Skeletal muscle tissue (tissue), 4 donors: Measurements from ENCODE around the gene MMAB. TPM values are rescaled to one million over a fixed set of nuclear protein-coding genes. Genes with fewer than 3 reads are reported as not detected.

Experiments used
- H3K27ac ChIP-seq: one replicate; pipeline ENCODE4 v1.7.0; 2013; ENCODE audit warnings: mild to moderate bottlenecking, low read depth, low read length, inconsistent platforms
- H3K27me3 ChIP-seq, 3 donors: one replicate each; pipeline ENCODE4 v1.7.0; 2013; ENCODE audit warnings: low read length in 3 of 3; ENCODE audit not compliant: control insufficient read depth in 3 of 3, insufficient read depth in 3 of 3
- H3K36me3 ChIP-seq, 3 donors: one replicate each; pipeline ENCODE4 v1.7.0; 2013; ENCODE audit warnings: low read length in 3 of 3; ENCODE audit not compliant: control insufficient read depth in 3 of 3, insufficient read depth in 3 of 3
- H3K4me1 ChIP-seq, 3 donors: one replicate each; pipeline ENCODE4 v1.7.0; 2013; ENCODE audit warnings: low read length in 3 of 3, mild to moderate bottlenecking in 3 of 3; ENCODE audit not compliant: control insufficient read depth in 3 of 3, insufficient read depth in 3 of 3
- H3K4me3 ChIP-seq, 3 donors: one replicate each; pipeline ENCODE4 v1.7.0; 2013; ENCODE audit warnings: low read length in 3 of 3
- H3K9ac ChIP-seq, 3 donors: one replicate each; pipeline ENCODE4 v1.7.0; 2013; ENCODE audit warnings: low read length in 3 of 3, mild to moderate bottlenecking in 3 of 3, moderate library complexity in 2 of 3, low read depth in 1 of 3
- H3K9me3 ChIP-seq, 3 donors: one replicate each; pipeline ENCODE4 v1.7.0; 2013; ENCODE audit warnings: low read length in 3 of 3; ENCODE audit not compliant: control insufficient read depth in 3 of 3
- total RNA-seq: library from RNA; depleted of rRNA; stranded (reverse); fragments of >200 nt; gene quantifications from one replicate; pipeline ENCODE4 v1.2.3, GENCODE V29; 2014
- donor health status: Osteomylitis.

Gene MMAB
- total RNA-seq, 1 donor from 2014 or later, result 18.3 TPM

- no peaks in the 10 kb centered on the region for H3K36me3 ChIP-seq
- peaks cover 34 to 40% (median 35%) of the 10 kb centered on the region in 3 donors for H3K27me3 ChIP-seq
Observed at GRCh38 chr12:109547286-109547685, 26.0 kb downstream of the MMAB start.

GRCh38 chr12:109545826-109546225 lies 27.5 kb downstream of the MMAB start:
- H3K27me3 ChIP-seq, result peaks cover 28 to 30% (median 29%) of the 10 kb centered on the region in 3 donors
- no peak overlapping the region for H3K9ac ChIP-seq
- H3K4me3 ChIP-seq, result no peak overlapping the region
- peaks cover 9 to 10% (median 9%) of the 10 kb centered on the region in 3 donors for H3K4me1 ChIP-seq
- no peaks in the 10 kb centered on the region for H3K9me3 ChIP-seq
- H3K27ac ChIP-seq, result no peak overlapping the region
- peaks cover 0 to under 1% (median 0%) of the 10 kb centered on the region in 3 donors for H3K36me3 ChIP-seq

More at GRCh38 chr12:109547286-109547685, 26.0 kb downstream of the MMAB start:
- Histone ChIP-seq H3K27ac (no peak overlapping the region), H3K9ac (no peak overlapping the region), H3K4me1 (peaks cover 9 to 10% (median 9%) of the 10 kb centered on the region in 3 donors), H3K4me3 (no peak overlapping the region), H3K9me3 (no peaks in the 10 kb centered on the region)

GRCh38 chr12:109544955-109545531 lies 28.3 kb downstream of the MMAB start:
- Histone ChIP-seq H3K27ac (no peak overlapping the region), H3K9ac (no peak overlapping the region), H3K27me3 (peaks cover 22 to 24% (median 23%) of the 10 kb centered on the region in 3 donors), H3K36me3 (peaks cover 0 to 2% (median 0%) of the 10 kb centered on the region in 3 donors), H3K4me1 (peaks cover 9 to 10% (median 9%) of the 10 kb centered on the region in 3 donors), H3K4me3 (no peak overlapping the region), H3K9me3 (no peaks in the 10 kb centered on the region)

GRCh38 chr12:109542876-109543275 lies 30.4 kb downstream of the MMAB start:
- H3K27me3 ChIP-seq, result peaks cover 4 to 7% (median 6%) of the 10 kb centered on the region in 3 donors
- H3K9me3 ChIP-seq, result no peaks in the 10 kb centered on the region
- peaks cover 9 to 10% (median 9%) of the 10 kb centered on the region in 3 donors for H3K4me1 ChIP-seq
- H3K9ac ChIP-seq, result no peak overlapping the region
- H3K36me3 ChIP-seq, result peaks cover 2 to 11% (median 6%) of the 10 kb centered on the region in 3 donors
- no peak overlapping the region for H3K4me3 ChIP-seq
- H3K27ac ChIP-seq, result no peak overlapping the region

GRCh38 chr12:109542014-109542413 lies 31.3 kb downstream of the MMAB start:
- Histone ChIP-seq H3K27ac (no peak overlapping the region), H3K4me1 (peaks cover 9 to 10% (median 9%) of the 10 kb centered on the region in 3 donors), H3K36me3 (peaks cover 4 to 11% (median 9%) of the 10 kb centered on the region in 3 donors), H3K4me3 (no peak overlapping the region), H3K27me3 (peaks cover 0 to under 1% (median 0%) of the 10 kb centered on the region in 3 donors), H3K9ac (no peak overlapping the region), H3K9me3 (no peaks in the 10 kb centered on the region)

GRCh38 chr12:109541413-109541726 lies 31.9 kb downstream of the MMAB start:
- H3K9ac ChIP-seq, result no peak overlapping the region
- no peak overlapping the region for H3K4me3 ChIP-seq
- no peaks in the 10 kb centered on the region for H3K9me3 ChIP-seq
- no peak overlapping the region for H3K27ac ChIP-seq
- no peaks in the 10 kb centered on the region for H3K27me3 ChIP-seq
- H3K4me1 ChIP-seq, result peaks cover 9 to 10% (median 9%) of the 10 kb centered on the region in 3 donors
- H3K36me3 ChIP-seq, result peaks cover 4 to 16% (median 14%) of the 10 kb centered on the region in 3 donors

- no peak overlapping the region for H3K9ac ChIP-seq
- no peaks in the 10 kb centered on the region for H3K9me3 ChIP-seq
- no peak overlapping the region for H3K4me3 ChIP-seq
- peaks cover 5 to 19% (median 19%) of the 10 kb centered on the region in 3 donors for H3K36me3 ChIP-seq
- H3K4me1 ChIP-seq, result peaks cover 9 to 10% (median 9%) of the 10 kb centered on the region in 3 donors
- H3K27ac ChIP-seq, result no peak overlapping the region
- no peaks in the 10 kb centered on the region for H3K27me3 ChIP-seq
Observed at GRCh38 chr12:109540526-109541412, 32.5 kb downstream of the MMAB start.

- H3K4me3 ChIP-seq, result no peak overlapping the region
- no peak overlapping the region for H3K27ac ChIP-seq
- H3K4me1 ChIP-seq, result peaks cover 0 to 1% (median 0%) of the 10 kb centered on the region in 3 donors
- H3K36me3 ChIP-seq, result peaks cover 13 to 32% (median 30%) of the 10 kb centered on the region in 3 donors
- H3K27me3 ChIP-seq, result no peaks in the 10 kb centered on the region
- no peaks in the 10 kb centered on the region for H3K9me3 ChIP-seq
- no peak overlapping the region for H3K9ac ChIP-seq
Observed at GRCh38 chr12:109539508-109539907, 33.8 kb downstream of the MMAB start.

GRCh38 chr12:109538191-109538863 lies 35.0 kb downstream of the MMAB start:
- Histone ChIP-seq H3K9ac (no peak overlapping the region), H3K36me3 (peaks cover 23 to 42% (median 40%) of the 10 kb centered on the region in 3 donors), H3K4me1 (no peaks in the 10 kb centered on the region), H3K9me3 (no peaks in the 10 kb centered on the region), H3K27ac (no peak overlapping the region), H3K27me3 (no peaks in the 10 kb centered on the region), H3K4me3 (no peak overlapping the region)
